OCI-LY7 (cell line): ENCODE results near the gene TRIO. TPM values are rescaled to one million over a fixed set of nuclear protein-coding genes. Genes with fewer than 3 reads are reported as not detected.
A peak's percentile ranks its signal among the peaks of the same experiment; 100 is the strongest.

Experiments used
- BruUV-seq: library from RNA; stranded (reverse); fragments of 400-500 nt; replicated peaks from 2 replicates; lab custom pipeline; 2021; lab: Mats Ljungman, UMichigan
- CTCF ChIA-PET: fragments of 300-600 bp; sonication (Branson Sonifier 250); formaldehyde crosslinking; loops from one replicate; lab custom pipeline; 2022; ENCODE audit warnings: antibody characterized with exemption; ENCODE audit not compliant: unreplicated experiment; lab: Charles Lee
- POLR2A ChIA-PET: fragments of 300-600 bp; sonication (Branson Sonifier 250); formaldehyde crosslinking; loops from one replicate; lab custom pipeline; 2022; ENCODE audit warnings: antibody characterized with exemption; lab: Charles Lee
- DNase-seq: peaks from one replicate; pipeline ENCODE4 v3.0.0-alpha.2; 2015; ENCODE audit warnings: low spot score
- H2AFZ ChIP-seq: fragments of 200-600 bp; sonication (generic), shearing (Covaris generic); 2 replicates; pipeline ENCODE4 v1.6.1; 2014; ENCODE audit warnings: mild to moderate bottlenecking, antibody characterized with exemption, low read length, moderate library complexity
- H3K27ac ChIP-seq: fragments of 200-600 bp; sonication (generic); 2 replicates; pipeline ENCODE4 v1.5.1; 2014; ENCODE audit warnings: mixed run types, low read depth, mild to moderate bottlenecking, moderate library complexity, low read length, inconsistent platforms; ENCODE audit not compliant: poor library complexity, severe bottlenecking
- H3K36me3 ChIP-seq: fragments of 200-600 bp; sonication (generic); 2 replicates; pipeline ENCODE4 v1.6.1; 2014; ENCODE audit warnings: mild to moderate bottlenecking, antibody characterized with exemption, low read length, moderate library complexity, mixed read lengths; ENCODE audit not compliant: insufficient read depth
- H3K4me1 ChIP-seq: fragments of 200-600 bp; sonication (generic); 2 replicates; pipeline ENCODE4 v1.5.1; 2014; ENCODE audit warnings: mild to moderate bottlenecking, low read length; ENCODE audit not compliant: insufficient read depth, poor library complexity, severe bottlenecking
- H3K4me2 ChIP-seq: fragments of 200-600 bp; sonication (generic); 2 replicates; pipeline ENCODE4 v1.6.1; 2014; ENCODE audit warnings: mild to moderate bottlenecking, low read length
- H3K4me3 ChIP-seq: fragments of 200-600 bp; sonication (generic); 2 replicates; pipeline ENCODE4 v1.5.1; 2014; ENCODE audit warnings: mild to moderate bottlenecking, low read depth, low read length; ENCODE audit not compliant: poor library complexity, severe bottlenecking
- H3K79me2 ChIP-seq: fragments of 200-600 bp; sonication (generic); 2 replicates; pipeline ENCODE4 v1.6.1; 2016; ENCODE audit warnings: low read depth, mild to moderate bottlenecking, low read length, moderate library complexity, mixed read lengths; ENCODE audit not compliant: insufficient read depth
- H3K9me2 ChIP-seq: fragments of 200-600 bp; sonication (generic); 2 replicates; pipeline ENCODE4 v1.6.1; 2016; ENCODE audit warnings: mild to moderate bottlenecking, low read length, mixed read lengths; ENCODE audit not compliant: insufficient read depth
- H3K9me3 ChIP-seq: fragments of 200-600 bp; sonication (generic); 2 replicates; pipeline ENCODE4 v1.6.1; 2014; ENCODE audit warnings: mild to moderate bottlenecking, mixed run types, low read length, mixed read lengths
- H4K20me1 ChIP-seq: fragments of 200-600 bp; sonication (generic); 2 replicates; pipeline ENCODE4 v1.6.1; 2014; ENCODE audit warnings: mild to moderate bottlenecking, antibody characterized with exemption, low read length, moderate library complexity, mixed read lengths; ENCODE audit not compliant: insufficient read depth
- CTCF ChIP-seq: fragments of 200-600 bp; sonication (generic); conservative IDR thresholded peaks from 2 replicates; pipeline ENCODE4 v1.5.1; 2014; ENCODE audit warnings: mild to moderate bottlenecking, antibody characterized with exemption, low read length, moderate library complexity, mixed read lengths
- EZH2phosphoT487 ChIP-seq: fragments of 200-600 bp; sonication (generic); IDR thresholded peaks from 2 replicates; pipeline ENCODE4 v1.6.1; 2018; ENCODE audit warnings: low read depth, borderline replicate concordance, mild to moderate bottlenecking, mixed run types, antibody characterized with exemption, low read length, moderate library complexity, mixed read lengths
- intact Hi-C: fragments of 100-400 bp; cut with micrococcal nuclease; formaldehyde crosslinking; loops from one replicate; pipeline ENCODE4 v1.10.0; 2022; ENCODE audit not compliant: unreplicated experiment
- total RNA-seq, 2 experiments: library from RNA; depleted of rRNA in 1 of 2; stranded (reverse); fragments of >200 nt in 1 of 2; shearing (Covaris generic) in 1 of 2; gene quantifications; 2 replicates each; pipeline ENCODE4 v1.2.3, GENCODE V29; 2014 to 2022

TRIO gene
- total RNA-seq, 2 experiments from 2014 or later: 35.8 to 55.1 TPM

- no TSS peak for BruUV-seq
- no peaks in the 10 kb centered on the region for H3K9me2 ChIP-seq
- no peak overlapping the region for H2AFZ ChIP-seq
- H3K79me2 ChIP-seq: peaks cover 65% of the 10 kb centered on the region; the same call in 1 of the 2 replicates
- H3K4me2 ChIP-seq: peak overlapping the region; percentile 30; the same call in 1 of the 2 replicates
- intact Hi-C loops: no loop called here
- H3K9me3 ChIP-seq: no peaks in the 10 kb centered on the region
- CTCF ChIA-PET: no interaction called here
- H3K36me3 ChIP-seq: no peaks in the 10 kb centered on the region
- H4K20me1 ChIP-seq: no peaks in the 10 kb centered on the region
- TF ChIP-seq CTCF (no peak), EZH2phosphoT487 (no peak)
- H3K4me3 ChIP-seq: no peak overlapping the region
- POLR2A ChIA-PET: interaction anchor here (0.6 to 1.1 kb wide), 2 partner anchors 8 to 18 kb away, joined by 3 to 5 read pairs; no protein-coding TSS in a partner anchor
- H3K4me1 ChIP-seq: peaks cover 97% of the 10 kb centered on the region
- no peak for DNase-seq
- H3K27ac ChIP-seq: no peak overlapping the region
Measured at GRCh38 chr5:14217587-14217986, 74.4 kb downstream of the TRIO start.

GRCh38 chr5:14218011-14218410 is 74.9 kb downstream of the TRIO start:
- intact Hi-C loops: no loop called here
- H3K4me2 ChIP-seq: peak overlapping the region; percentile 43
- H3K9me2 ChIP-seq: no peaks in the 10 kb centered on the region
- H3K4me1 ChIP-seq: peaks cover 99% of the 10 kb centered on the region
- no peak overlapping the region for H2AFZ ChIP-seq
- no peaks in the 10 kb centered on the region for H4K20me1 ChIP-seq
- no peaks in the 10 kb centered on the region for H3K9me3 ChIP-seq
- H3K4me3 ChIP-seq: no peak overlapping the region
- ChIA-PET CTCF (no interaction called here), POLR2A (interaction anchor here (0.6 to 1.1 kb wide), 2 partner anchors 9 to 19 kb away, joined by 3 to 5 read pairs; no protein-coding TSS in a partner anchor)
- no TSS peak for BruUV-seq
- TF ChIP-seq EZH2phosphoT487: no peak
- no peak for TF ChIP-seq CTCF
- no peaks in the 10 kb centered on the region for H3K36me3 ChIP-seq
- H3K79me2 ChIP-seq: peaks cover 65% of the 10 kb centered on the region; the same call in 1 of the 2 replicates
- DNase-seq: no peak
- H3K27ac ChIP-seq: no peak overlapping the region

- Histone ChIP-seq H4K20me1 (no peaks in the 10 kb centered on the region), H3K36me3 (no peaks in the 10 kb centered on the region), H3K4me3 (peak overlapping the region; percentile 4), H3K79me2 (peaks cover 62% of the 10 kb centered on the region; the same call in 1 of the 2 replicates), H2AFZ (no peak overlapping the region), H3K9me3 (no peaks in the 10 kb centered on the region), H3K4me2 (peak overlapping the region; percentile 43), H3K9me2 (no peaks in the 10 kb centered on the region), H3K27ac (peak overlapping the region; percentile 5), H3K4me1 (peaks cover 100% of the 10 kb centered on the region)
- intact Hi-C loops: no loop called here
- no peak for DNase-seq
- POLR2A ChIA-PET: interaction anchor here (0.7 to 1.1 kb wide), 2 partner anchors 9 to 15 kb away, joined by 4 to 5 read pairs; no protein-coding TSS in a partner anchor
- TF ChIP-seq CTCF (no peak), EZH2phosphoT487 (no peak)
- CTCF ChIA-PET: no interaction called here
- BruUV-seq: no TSS peak
Measured at GRCh38 chr5:14218480-14218879, 75.3 kb downstream of the TRIO start.
